Testis (tissue), 3 donors: ENCODE measurements around the gene BLACAT1. TPM values are rescaled to one million over a fixed set of nuclear protein-coding genes. Genes with fewer than 3 reads are reported as not detected.

Experiments used
- DNase-seq: peaks from one replicate; pipeline ENCODE4 v3.0.0-alpha.2; 2019
- H3K27ac ChIP-seq, 2 donors: fragments of 200-600 bp; sonication (generic); one replicate each; pipeline ENCODE4 v1.5.1; 2019
- H3K27me3 ChIP-seq: fragments of 200-600 bp; sonication (generic); one replicate; pipeline ENCODE4 v1.5.1; 2019
- H3K36me3 ChIP-seq: fragments of 200-600 bp; sonication (generic); one replicate; pipeline ENCODE4 v1.5.1; 2017; ENCODE audit warnings: low read depth; ENCODE audit errors: missing control alignments
- H3K4me1 ChIP-seq: fragments of 200-600 bp; sonication (generic); one replicate; pipeline ENCODE4 v1.5.1; 2019
- H3K4me3 ChIP-seq, 2 donors: fragments of 200-600 bp; sonication (generic); one replicate each; pipeline ENCODE4 v1.5.1; 2017 to 2019
- H3K9me3 ChIP-seq: fragments of 200-600 bp; sonication (generic); one replicate; pipeline ENCODE4 v1.5.1; 2017
- CTCF ChIP-seq, 3 experiments: fragments of 450-650 bp in 2 of 3; fragments of 200-600 bp in 1 of 3; sonication (generic) in 1 of 3; IDR thresholded peaks; one replicate each; pipeline ENCODE4 v1.5.1; 2016 to 2019; ENCODE audit warnings: antibody characterized with exemption in 3 of 3, mild to moderate bottlenecking in 2 of 3, moderate library complexity in 1 of 3
- POLR2A ChIP-seq: fragments of 450-650 bp; IDR thresholded peaks from one replicate; pipeline ENCODE4 v1.6.1; 2017; ENCODE audit warnings: antibody characterized with exemption, mild to moderate bottlenecking, moderate library complexity
- WGBS, 2 donors: methylation state at CpG; one replicate each; pipeline ENCODE4 v1.1.5; 2018; 5-methylcytosine and 5-hydroxymethylcytosine counted together
- intact Hi-C: fragments of 100-400 bp; cut with DNase I; formaldehyde crosslinking; loops from one replicate; pipeline ENCODE4 v1.15.1; 2023; ENCODE audit warnings: low total_unique reads
- polyA plus RNA-seq: library from polyadenylated mRNA; stranded (reverse); fragments of 350-450 nt; fragmentation: Illumina TruSeq; extraction: RNeasy Lipid Tissue Mini Kit (QIAGEN cat#74804); gene quantifications from one replicate; pipeline ENCODE4 v1.2.3, GENCODE V29; 2014; ENCODE audit warnings: low read depth, low replicate concordance; ENCODE audit not compliant: insufficient read depth
- total RNA-seq, 2 donors: library from RNA; depleted of rRNA; stranded (reverse); fragments of >200 nt; gene quantifications; one replicate each; pipeline ENCODE4 v1.2.3, GENCODE V29; 2016

The BLACAT1 gene
- total and polyA plus RNA-seq, 3 donors from 2014 or later = 5.9 to 15.5 (median 14.4) TPM

GRCh38 chr1:205493241-205494085 is 37.6 kb upstream of the BLACAT1 start:
- DNase-seq = no peak
- 61 to 83% methylated on average over 8 to 11 of the region's 11 CpGs for WGBS, 2 donors

GRCh38 chr1:205492774-205493173 is 36.9 kb upstream of the BLACAT1 start:
- intact Hi-C loops = no loop called here
- H3K4me3 ChIP-seq = no peak overlapping the region
- no peaks in the 10 kb centered on the region for H3K36me3 ChIP-seq
- TF ChIP-seq CTCF (IDR thresholded peaks at IDR 0.05) (no peak), POLR2A (no peak)
- H3K27ac ChIP-seq = no peak overlapping the region
- peaks cover 9% of the 10 kb centered on the region for H3K4me1 ChIP-seq
- H3K27me3 ChIP-seq = no peaks in the 10 kb centered on the region
- WGBS, 2 donors = 67 to 73% methylated on average over 6 to 7 of the region's 7 CpGs
- no peaks in the 10 kb centered on the region for H3K9me3 ChIP-seq
- DNase-seq = no peak

More at GRCh38 chr1:205493241-205494085, 37.6 kb upstream of the BLACAT1 start:
- intact Hi-C loops = no loop called here
- H3K27me3 ChIP-seq = no peaks in the 10 kb centered on the region
- no peaks in the 10 kb centered on the region for H3K36me3 ChIP-seq
- TF ChIP-seq CTCF (IDR thresholded peaks at IDR 0.05) (no peak), POLR2A (no peak)
- H3K4me1 ChIP-seq = peaks cover 9% of the 10 kb centered on the region
- no peaks in the 10 kb centered on the region for H3K9me3 ChIP-seq
- H3K27ac ChIP-seq = no peak overlapping the region
- H3K4me3 ChIP-seq = no peak overlapping the region

- no peak for DNase-seq
- intact Hi-C loops = no loop called here
- Histone ChIP-seq H3K9me3 (no peaks in the 10 kb centered on the region), H3K4me1 (peaks cover 9% of the 10 kb centered on the region), H3K27me3 (no peaks in the 10 kb centered on the region), H3K36me3 (no peaks in the 10 kb centered on the region), H3K4me3 (no peak overlapping the region), H3K27ac (no peak overlapping the region)
- 73% methylated on average over 2 of the region's 2 CpGs; no CpG with 5 or more reads in 1 of the 2 donors for WGBS, 2 donors
- TF ChIP-seq POLR2A (no peak), CTCF (IDR thresholded peaks at IDR 0.05) (no peak)
These were observed 36.4 kb upstream of the BLACAT1 start for GRCh38 chr1:205492201-205492667.

- intact Hi-C loops = no loop called here
- no peaks in the 10 kb centered on the region for H3K27me3 ChIP-seq
- no peak overlapping the region for H3K27ac ChIP-seq
- H3K9me3 ChIP-seq = no peaks in the 10 kb centered on the region
- WGBS, 2 donors = 83 to 88% methylated on average over 3 to 4 of the region's 4 CpGs
- peaks cover 9% of the 10 kb centered on the region for H3K4me1 ChIP-seq
- TF ChIP-seq CTCF (IDR thresholded peaks at IDR 0.05) = no peak
- no peak for TF ChIP-seq POLR2A
- DNase-seq = no peak
- H3K36me3 ChIP-seq = no peaks in the 10 kb centered on the region
- H3K4me3 ChIP-seq = no peak overlapping the region
These were observed 35.9 kb upstream of the BLACAT1 start for GRCh38 chr1:205491794-205492193.
